Heart left ventricle (tissue), 16 donors: Measurements from ENCODE around the gene TTR. TPM values are rescaled to one million over a fixed set of nuclear protein-coding genes. Genes with fewer than 3 reads are reported as not detected.

Source experiments
- ATAC-seq, 4 donors: fragments of 200-7000 bp; cut with Tn5 transposase; one replicate each; pipeline ENCODE4 v1.9.1; 2020 to 2022; ENCODE audit warnings: moderate library complexity in 4 of 4, mild to moderate bottlenecking in 3 of 4, moderate number of reproducible peaks in 1 of 4
- DNase-seq, 5 donors: peaks; one replicate each; pipeline ENCODE4 v3.0.0-alpha.2; 2020
- H3K27ac ChIP-seq, 12 donors: fragments of 200-600 bp; sonication (generic) in 4 of 12; one replicate each; pipeline versions ENCODE4 v1.5.0 to v1.8.0; 2016 to 2022; ENCODE audit warnings: mild to moderate bottlenecking in 2 of 12
- H3K27me3 ChIP-seq, 9 donors: fragments of 200-600 bp; sonication (generic) in 2 of 9; one replicate each; pipeline versions ENCODE4 v1.5.1 to v1.8.0; 2016 to 2022; ENCODE audit warnings: mild to moderate bottlenecking in 3 of 9
- H3K36me3 ChIP-seq, 9 donors: fragments of 200-600 bp; sonication (generic) in 2 of 9; one replicate each; pipeline versions ENCODE4 v1.5.0 to v1.8.0; 2018 to 2022; ENCODE audit warnings: mild to moderate bottlenecking in 2 of 9
- H3K4me1 ChIP-seq, 12 donors: fragments of 200-600 bp; sonication (generic) in 4 of 12; one replicate each; pipeline versions ENCODE4 v1.5.0 to v1.8.0; 2016 to 2022; ENCODE audit warnings: mild to moderate bottlenecking in 3 of 12
- H3K4me3 ChIP-seq, 12 donors: fragments of 200-600 bp; sonication (generic) in 4 of 12; one replicate each; pipeline versions ENCODE4 v1.5.0 to v1.8.0; 2017 to 2022; ENCODE audit warnings: mild to moderate bottlenecking in 9 of 12, moderate library complexity in 4 of 12
- H3K9me3 ChIP-seq, 12 donors: fragments of 200-600 bp; sonication (generic) in 4 of 12; one replicate each; pipeline versions ENCODE4 v1.5.0 to v1.8.0; 2016 to 2022; ENCODE audit warnings: mild to moderate bottlenecking in 1 of 12
- POLR2A ChIP-seq, 2 donors: fragments of 450-650 bp; IDR thresholded peaks; one replicate each; pipeline ENCODE4 v1.6.1; 2017; ENCODE audit warnings: antibody characterized with exemption in 2 of 2, mild to moderate bottlenecking in 2 of 2, moderate library complexity in 2 of 2
- WGBS, 4 donors: extraction: QIAGEN DNeasy Blood & Tissue Kit in 2 of 4; methylation state at CpG; one replicate each; pipeline versions ENCODE4 v1.1.5 to v1.1.7; 2013 to 2018; 5-methylcytosine and 5-hydroxymethylcytosine counted together
- intact Hi-C, 10 donors: fragments of 100-400 bp; cut with DNase I; formaldehyde crosslinking; loops; one replicate each; pipeline versions ENCODE4 v1.11.1 to v1.14.2; 2022
- polyA plus RNA-seq, 2 donors: library from polyadenylated mRNA; stranded (reverse); fragments of 200-250 nt; gene quantifications; one replicate each; pipeline ENCODE4 v1.2.3, GENCODE V29; 2013
- total RNA-seq, 9 donors: library from RNA; depleted of rRNA in 2 of 9; stranded (reverse); fragments of >200 nt in 2 of 9; fragmentation: NEBNext Ultra II Directional in 3 of 9; extraction: Animal tissue kit (Norgen Biotek cat#: 25700) in 3 of 9; gene quantifications; one replicate each; pipeline versions ENCODE4 v1.1.0 to v1.2.4, GENCODE V29; 2016 to 2023
- TF ChIP-seq, protein P1 (sequence below), 12 donors: fragments of 200-600 bp; sonication (generic) in 4 of 12; IDR thresholded peaks; one replicate each; pipeline versions ENCODE4 v1.5.0 to v1.8.0; 2018 to 2022; ENCODE audit warnings: antibody characterized with exemption in 12 of 12, mild to moderate bottlenecking in 5 of 12
- donor health status: ischemic (EF 13 %, LVEDD 7.1; RV severe dilation, severe dysfunction).
- donor health status: healthy with polysubstance abuse.
- donor health status: DM: no; HTN: yes; CAD: no.
- donor health status: DM: no; HTN: no; CAD: no.
- donor health status: ischemic (EF 25% LVEDD 6.9; RV normal size, moderate dysfunction).
- donor health status: ischemic (EF 25% LVEDD 5.7; RV mildly dilated, moderate dysfunction).
- donor health status: healthy.
- donor health status: DM: yes; HTN: yes; CAD: no.
- donor health status: ischemic (EF 35%, LVEDD 5.7; RV mildly dilated, moderate dysfunction).
- donor health status: nonischemic (EF 11% LVEDD 7.7; RV severe dilation, severe dysfunction).
- donor health status: DM: yes; HTN: yes; CAD: no.
- donor health status: PGD.
- donor health status: ischemic (EF 29% LVEDD 5.4; RV normal size, mild dysfunction).
- donor health status: nonischemic (EF 23%, LVEDD 6.1; RV moderate dilation, normal function).

Gene TTR
- total and polyA plus RNA-seq, 11 donors = 0.19 TPM; not detected in 10

- no peak for DNase-seq
- H3K27me3 ChIP-seq = no peaks in the 10 kb centered on the region
- no peak overlapping the region for H3K4me3 ChIP-seq
- H3K27ac ChIP-seq = no peak overlapping the region
- H3K36me3 ChIP-seq = no peaks in the 10 kb centered on the region
- no peak for ATAC-seq
- 91 to 95% (median 92%) methylated on average over 5 of the region's 5 CpGs for WGBS, 4 donors
- H3K9me3 ChIP-seq = no peaks in the 10 kb centered on the region
- TF ChIP-seq, protein P1, sequence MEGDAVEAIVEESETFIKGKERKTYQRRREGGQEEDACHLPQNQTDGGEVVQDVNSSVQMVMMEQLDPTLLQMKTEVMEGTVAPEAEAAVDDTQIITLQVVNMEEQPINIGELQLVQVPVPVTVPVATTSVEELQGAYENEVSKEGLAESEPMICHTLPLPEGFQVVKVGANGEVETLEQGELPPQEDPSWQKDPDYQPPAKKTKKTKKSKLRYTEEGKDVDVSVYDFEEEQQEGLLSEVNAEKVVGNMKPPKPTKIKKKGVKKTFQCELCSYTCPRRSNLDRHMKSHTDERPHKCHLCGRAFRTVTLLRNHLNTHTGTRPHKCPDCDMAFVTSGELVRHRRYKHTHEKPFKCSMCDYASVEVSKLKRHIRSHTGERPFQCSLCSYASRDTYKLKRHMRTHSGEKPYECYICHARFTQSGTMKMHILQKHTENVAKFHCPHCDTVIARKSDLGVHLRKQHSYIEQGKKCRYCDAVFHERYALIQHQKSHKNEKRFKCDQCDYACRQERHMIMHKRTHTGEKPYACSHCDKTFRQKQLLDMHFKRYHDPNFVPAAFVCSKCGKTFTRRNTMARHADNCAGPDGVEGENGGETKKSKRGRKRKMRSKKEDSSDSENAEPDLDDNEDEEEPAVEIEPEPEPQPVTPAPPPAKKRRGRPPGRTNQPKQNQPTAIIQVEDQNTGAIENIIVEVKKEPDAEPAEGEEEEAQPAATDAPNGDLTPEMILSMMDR (IDR thresholded peaks at IDR 0.05) = no peak
- no peak for TF ChIP-seq POLR2A (IDR thresholded peaks at IDR 0.05)
- intact Hi-C loops = no loop called here
- no peaks in the 10 kb centered on the region for H3K4me1 ChIP-seq
These were observed 8.4 kb upstream of the TTR start for GRCh38 chr18:31583185-31583854.

DNA sequence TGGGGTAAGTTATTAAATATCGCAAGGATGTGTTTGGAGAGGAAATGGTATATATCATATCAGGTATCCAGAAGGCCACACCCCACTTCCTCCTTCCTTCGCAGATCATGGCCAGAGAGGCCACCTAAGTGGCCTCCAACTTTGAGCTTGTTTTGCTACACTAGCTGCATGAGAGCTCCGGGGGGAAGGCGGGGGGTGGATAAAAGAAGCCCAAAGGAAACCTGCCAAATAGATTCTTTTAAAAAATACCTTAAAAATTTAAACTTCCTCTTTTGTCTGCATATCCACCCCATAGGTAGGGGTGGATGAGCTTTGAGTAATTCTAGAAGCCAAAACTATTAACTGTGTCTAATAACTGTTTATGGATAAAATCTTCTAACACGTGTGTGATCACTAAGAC lies 5.7 kb upstream of the TTR start:
- intact Hi-C loops = no loop called here
- Histone ChIP-seq H3K27me3 (no peaks in the 10 kb centered on the region), H3K4me3 (no peak overlapping the region), H3K36me3 (no peaks in the 10 kb centered on the region), H3K4me1 (no peaks in the 10 kb centered on the region), H3K9me3 (no peaks in the 10 kb centered on the region), H3K27ac (no peak overlapping the region)
- 83 to 87% (median 84%) methylated on average over 5 of the region's 5 CpGs for WGBS, 4 donors
- DNase-seq = no peak
- TF ChIP-seq, protein P1 (IDR thresholded peaks at IDR 0.05) = no peak
- ATAC-seq = no peak

DNA sequence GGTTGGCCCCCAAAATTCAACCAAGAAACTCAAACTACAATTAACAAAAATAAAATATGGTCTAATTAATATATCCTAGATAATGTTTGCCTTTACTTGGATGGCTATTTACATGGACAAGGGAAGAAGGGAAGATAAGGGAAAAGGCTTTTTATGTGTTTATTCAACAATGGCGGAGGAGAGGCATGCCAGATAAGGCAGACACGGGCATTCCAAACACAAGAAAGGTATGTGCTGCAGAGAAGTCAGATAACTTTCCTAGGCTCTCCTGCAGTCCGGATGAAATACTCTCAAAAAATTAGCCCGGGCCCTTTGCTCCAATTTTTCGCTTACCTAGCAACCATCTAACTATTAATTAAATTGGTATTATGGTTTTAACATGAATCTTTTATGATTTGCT lies 5.1 kb upstream of the TTR start:
- H3K27ac ChIP-seq = no peak overlapping the region
- WGBS, 4 donors = 61 to 66% (median 63%) methylated on average over 5 of the region's 5 CpGs
- no peak overlapping the region for H3K4me3 ChIP-seq
- no peak for ATAC-seq
- H3K27me3 ChIP-seq = peaks cover 0 to 3% (median 0%) of the 10 kb centered on the region in 9 donors
- H3K4me1 ChIP-seq = no peaks in the 10 kb centered on the region
- no peaks in the 10 kb centered on the region for H3K9me3 ChIP-seq
- intact Hi-C loops = no loop called here
- H3K36me3 ChIP-seq = no peaks in the 10 kb centered on the region
- TF ChIP-seq, protein P1 (IDR thresholded peaks at IDR 0.05) = no peak
- TF ChIP-seq POLR2A (IDR thresholded peaks at IDR 0.05) = no peak
- DNase-seq = no peak

DNA sequence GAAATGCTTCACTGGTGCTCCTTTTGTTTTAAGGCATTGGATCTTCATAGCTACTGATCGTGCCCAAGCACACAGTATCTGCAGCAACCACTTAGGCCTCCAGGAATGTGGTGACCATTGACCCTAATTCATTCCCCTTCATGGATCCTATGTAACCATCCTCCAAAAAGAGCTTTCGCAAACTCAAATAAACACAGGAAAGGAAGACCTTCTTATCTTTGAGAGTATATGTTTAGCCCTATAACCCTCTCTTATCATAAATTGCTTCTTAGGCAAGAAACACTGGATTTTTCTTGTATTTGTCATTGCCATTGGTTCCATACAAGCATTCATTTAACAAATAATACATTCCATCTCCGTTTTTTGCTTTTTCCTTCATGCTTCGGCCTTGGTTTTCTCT lies 4.1 kb upstream of the TTR start:
- no peak overlapping the region for H3K4me3 ChIP-seq
- intact Hi-C loops = no loop called here
- no peak for DNase-seq

More for the DNA sequence above, 4.1 kb upstream of the TTR start:
- TF ChIP-seq, protein P1 (IDR thresholded peaks at IDR 0.05) = no peak
- no peak for TF ChIP-seq POLR2A (IDR thresholded peaks at IDR 0.05)
- H3K27ac ChIP-seq = no peak overlapping the region
- WGBS, 4 donors = 72 to 79% (median 76%) methylated on average over 4 of the region's 4 CpGs
- no peaks in the 10 kb centered on the region for H3K36me3 ChIP-seq
- peaks cover 0 to 3% (median 0%) of the 10 kb centered on the region in 9 donors for H3K27me3 ChIP-seq
- no peaks in the 10 kb centered on the region for H3K9me3 ChIP-seq
- no peaks in the 10 kb centered on the region for H3K4me1 ChIP-seq
- ATAC-seq = no peak
